Transverse colon (tissue), 4 donors: Measurements from ENCODE around the gene CETN3. TPM values are rescaled to one million over a fixed set of nuclear protein-coding genes. Genes with fewer than 3 reads are reported as not detected.

Experiments used
- DNase-seq: peaks from one replicate; pipeline ENCODE4 v3.0.0-alpha.2; 2019
- H3K27ac ChIP-seq, 4 donors: fragments of 200-600 bp; sonication (generic); 2 replicates each; pipeline ENCODE4 v1.5.1; 2016 to 2018; ENCODE audit warnings: inconsistent platforms in 4 of 4
- H3K27me3 ChIP-seq: fragments of 200-600 bp; sonication (generic); 2 replicates; pipeline ENCODE4 v1.5.1; 2017; ENCODE audit warnings: inconsistent platforms
- H3K36me3 ChIP-seq, 4 donors: fragments of 200-600 bp; sonication (generic); 2 replicates each; pipeline ENCODE4 v1.5.1; 2017 to 2019; ENCODE audit warnings: inconsistent platforms in 4 of 4
- H3K4me1 ChIP-seq, 4 donors: fragments of 200-600 bp; sonication (generic); 2 replicates each; pipeline ENCODE4 v1.5.1; 2017 to 2020; ENCODE audit warnings: inconsistent platforms in 4 of 4
- H3K4me3 ChIP-seq, 4 donors: fragments of 200-600 bp; sonication (generic); 1 replicate in 1 of 4; 2 replicates in 3 of 4; pipeline versions ENCODE4 v1.5.1 to v1.6.1; 2017 to 2019; ENCODE audit warnings: inconsistent platforms in 4 of 4
- H3K9me3 ChIP-seq, 2 donors: fragments of 200-600 bp; sonication (generic); 2 replicates each; pipeline ENCODE4 v1.5.1; 2017 to 2019; ENCODE audit warnings: inconsistent platforms in 2 of 2
- CTCF ChIP-seq, 5 experiments: fragments of 200-600 bp in 3 of 5; fragments of 450-650 bp in 2 of 5; sonication (generic) in 3 of 5; IDR thresholded peaks; 1 replicate in 2 of 5; 2 replicates in 3 of 5; pipeline ENCODE4 v1.5.1; 2016 to 2017; ENCODE audit warnings: antibody characterized with exemption in 5 of 5, inconsistent platforms in 3 of 5, mild to moderate bottlenecking in 2 of 5, moderate library complexity in 1 of 5
- EP300 ChIP-seq: sonication (generic); formaldehyde crosslinking; IDR thresholded peaks from one replicate; pipeline ENCODE4 v1.6.1; 2017; ENCODE audit warnings: antibody characterized with exemption, low read depth
- POLR2A ChIP-seq: fragments of 450-650 bp; IDR thresholded peaks from one replicate; pipeline ENCODE4 v1.6.1; 2016; ENCODE audit warnings: antibody characterized with exemption, mild to moderate bottlenecking, moderate library complexity
- POLR2AphosphoS5 ChIP-seq, 3 donors: sonication (generic); formaldehyde crosslinking; IDR thresholded peaks; one replicate each; pipeline ENCODE4 v1.6.1; 2016; ENCODE audit warnings: antibody characterized with exemption in 3 of 3
- WGBS, 2 donors: methylation state at CpG; one replicate each; pipeline ENCODE4 v1.1.5; 2018; ENCODE audit warnings: low coverage in 1 of 2; 5-methylcytosine and 5-hydroxymethylcytosine counted together
- in situ Hi-C, 4 donors: fragments of 200-750 bp; cut with MboI; loops; one replicate each; pipeline versions ENCODE4 v1.15.0 to v1.15.1; 2017; ENCODE audit warnings: low sequenced_read_pairs in 3 of 4, low pct_ligation_motif_present in 1 of 4, low pct_unique_long_range_greater_than_20kb in 1 of 4
- intact Hi-C: fragments of 100-400 bp; cut with DNase I; formaldehyde crosslinking; loops from one replicate; pipeline ENCODE4 v1.15.1; 2023; ENCODE audit warnings: low total_unique reads
- total RNA-seq, 4 donors: library from RNA; depleted of rRNA; stranded (reverse); fragments of >200 nt; gene quantifications; one replicate each; pipeline ENCODE4 v1.1.0, GENCODE V29; 2016

Gene CETN3
- total RNA-seq, 4 donors from 2014 or later: 9.7 to 22.7 TPM; not detected in 2

GRCh38 chr5:90418214-90418613 is 8.7 kb upstream of the CETN3 start:
- 78 to 87% methylated on average over 1 of the region's 1 CpG for WGBS, 2 donors
- H3K9me3 ChIP-seq: no peaks in the 10 kb centered on the region
- no peaks in the 10 kb centered on the region for H3K27me3 ChIP-seq
- TF ChIP-seq POLR2AphosphoS5 (IDR thresholded peaks at IDR 0.05) (no peak), EP300 (no peak), CTCF (IDR thresholded peaks at IDR 0.05) (no peak), POLR2A (no peak)
- no peak for DNase-seq
- no peak overlapping the region for H3K4me3 ChIP-seq
- no peaks in the 10 kb centered on the region for H3K4me1 ChIP-seq
- in situ Hi-C loops: no loop called here
- H3K27ac ChIP-seq: no peak overlapping the region
- H3K36me3 ChIP-seq: no peaks in the 10 kb centered on the region
- intact Hi-C loops: no loop called here

GRCh38 chr5:90410178-90410762 is 714 bp upstream of the CETN3 start:
- intact Hi-C loops (no loop called here), in situ Hi-C loops (no loop called here)
- Histone ChIP-seq H3K27me3 (no peaks in the 10 kb centered on the region), H3K4me3 (peak overlapping the region; percentile 23 to 93 (median 68)), H3K9me3 (no peaks in the 10 kb centered on the region), H3K36me3 (peaks cover 0 to 6% (median 0%) of the 10 kb centered on the region in 4 donors), H3K4me1 (peaks cover 0 to 42% (median 8%) of the 10 kb centered on the region in 4 donors), H3K27ac (peak overlapping the region; percentile 96 to 99 (median 98))
- TF ChIP-seq CTCF (IDR thresholded peaks at IDR 0.05) (peak in 1 of 5 experiments; percentile 6), POLR2A (no peak)
- 0 to 1% methylated on average over 8 to 10 of the region's 10 CpGs for whole genome bisulfite sequencing, 2 donors
- no peak for DNase-seq

- peaks cover 0 to 12% (median 0%) of the 10 kb centered on the region in 4 donors for H3K36me3 ChIP-seq
- no peak for DNase-seq
- in situ Hi-C loops: no loop called here
- peaks cover 0 to 42% (median 8%) of the 10 kb centered on the region in 4 donors for H3K4me1 ChIP-seq
- peak overlapping the region; percentile 59 to 93 (median 83) for H3K4me3 ChIP-seq
- WGBS, 2 donors: 4 to 9% methylated on average over 14 of the region's 14 CpGs
- peak overlapping the region; percentile 96 to 99 (median 98) for H3K27ac ChIP-seq
- H3K9me3 ChIP-seq: no peaks in the 10 kb centered on the region
- peak in 1 of 3 donors; percentile 74 for TF ChIP-seq POLR2AphosphoS5 (IDR thresholded peaks at IDR 0.05)
- TF ChIP-seq POLR2A: no peak
- no peak for TF ChIP-seq CTCF (IDR thresholded peaks at IDR 0.05)
- TF ChIP-seq EP300: no peak
- intact Hi-C loops: no loop called here
- no peaks in the 10 kb centered on the region for H3K27me3 ChIP-seq
Observed at GRCh38 chr5:90408571-90409317, 812 bp downstream of the CETN3 start.

GRCh38 chr5:90406466-90406865 is 3.1 kb downstream of the CETN3 start:
- Histone ChIP-seq H3K27me3 (no peaks in the 10 kb centered on the region), H3K36me3 (peaks cover 0 to 12% (median 0%) of the 10 kb centered on the region in 4 donors), H3K4me3 (no peak overlapping the region), H3K27ac (no peak overlapping the region), H3K9me3 (no peaks in the 10 kb centered on the region), H3K4me1 (peaks cover 0 to 58% (median 15%) of the 10 kb centered on the region in 4 donors)
- intact Hi-C loops (no loop called here), in situ Hi-C loops (no loop called here)
- TF ChIP-seq POLR2A: no peak
- no peak for TF ChIP-seq POLR2AphosphoS5 (IDR thresholded peaks at IDR 0.05)
- no peak for TF ChIP-seq EP300
- TF ChIP-seq CTCF (IDR thresholded peaks at IDR 0.05): no peak
- no peak for DNase-seq
